Ishikawa (cell line): Measurements from ENCODE around the gene RNASEL.

ENCODE experiments used
- TAF1 ChIP-seq: IDR thresholded peaks from 2 replicates; pipeline ENCODE4 v1.6.1; 2012; ENCODE audit warnings: low read depth, mild to moderate bottlenecking
- YY1 ChIP-seq: IDR thresholded peaks from 2 replicates; pipeline ENCODE4 v1.6.1; 2012; ENCODE audit warnings: low read depth
- TF ChIP-seq, protein P1 (sequence below): IDR thresholded peaks from 2 replicates; pipeline ENCODE4 v1.6.1; 2012
- TF ChIP-seq, protein P2 (sequence below): IDR thresholded peaks from 2 replicates; pipeline ENCODE4 v1.6.1; 2012; ENCODE audit warnings: low read depth, mild to moderate bottlenecking

DNA sequence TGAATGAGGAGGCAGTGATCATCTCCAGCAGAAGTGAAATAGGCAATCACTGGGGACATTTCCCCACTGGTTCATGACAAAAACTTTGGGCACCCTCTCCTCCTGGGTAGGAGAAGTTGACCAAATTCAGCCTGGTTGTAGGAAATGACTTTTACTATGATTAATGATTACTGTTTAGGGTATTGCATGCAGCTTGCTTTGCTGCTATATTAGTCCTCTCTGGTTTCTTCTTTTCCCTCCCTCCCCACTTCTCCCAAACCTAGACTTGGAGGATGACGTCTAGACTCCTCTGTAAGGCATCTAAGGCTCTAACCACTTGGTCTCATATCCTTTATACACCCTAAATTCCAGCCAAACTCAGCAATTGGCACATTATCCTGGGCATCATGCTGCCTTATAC lies 18.5 kb upstream of the RNASEL start:
- no peak for TF ChIP-seq YY1
- TF ChIP-seq, protein P1, sequence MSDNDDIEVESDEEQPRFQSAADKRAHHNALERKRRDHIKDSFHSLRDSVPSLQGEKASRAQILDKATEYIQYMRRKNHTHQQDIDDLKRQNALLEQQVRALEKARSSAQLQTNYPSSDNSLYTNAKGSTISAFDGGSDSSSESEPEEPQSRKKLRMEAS = no peak
- TF ChIP-seq TAF1 = no peak
- TF ChIP-seq, protein P2, sequence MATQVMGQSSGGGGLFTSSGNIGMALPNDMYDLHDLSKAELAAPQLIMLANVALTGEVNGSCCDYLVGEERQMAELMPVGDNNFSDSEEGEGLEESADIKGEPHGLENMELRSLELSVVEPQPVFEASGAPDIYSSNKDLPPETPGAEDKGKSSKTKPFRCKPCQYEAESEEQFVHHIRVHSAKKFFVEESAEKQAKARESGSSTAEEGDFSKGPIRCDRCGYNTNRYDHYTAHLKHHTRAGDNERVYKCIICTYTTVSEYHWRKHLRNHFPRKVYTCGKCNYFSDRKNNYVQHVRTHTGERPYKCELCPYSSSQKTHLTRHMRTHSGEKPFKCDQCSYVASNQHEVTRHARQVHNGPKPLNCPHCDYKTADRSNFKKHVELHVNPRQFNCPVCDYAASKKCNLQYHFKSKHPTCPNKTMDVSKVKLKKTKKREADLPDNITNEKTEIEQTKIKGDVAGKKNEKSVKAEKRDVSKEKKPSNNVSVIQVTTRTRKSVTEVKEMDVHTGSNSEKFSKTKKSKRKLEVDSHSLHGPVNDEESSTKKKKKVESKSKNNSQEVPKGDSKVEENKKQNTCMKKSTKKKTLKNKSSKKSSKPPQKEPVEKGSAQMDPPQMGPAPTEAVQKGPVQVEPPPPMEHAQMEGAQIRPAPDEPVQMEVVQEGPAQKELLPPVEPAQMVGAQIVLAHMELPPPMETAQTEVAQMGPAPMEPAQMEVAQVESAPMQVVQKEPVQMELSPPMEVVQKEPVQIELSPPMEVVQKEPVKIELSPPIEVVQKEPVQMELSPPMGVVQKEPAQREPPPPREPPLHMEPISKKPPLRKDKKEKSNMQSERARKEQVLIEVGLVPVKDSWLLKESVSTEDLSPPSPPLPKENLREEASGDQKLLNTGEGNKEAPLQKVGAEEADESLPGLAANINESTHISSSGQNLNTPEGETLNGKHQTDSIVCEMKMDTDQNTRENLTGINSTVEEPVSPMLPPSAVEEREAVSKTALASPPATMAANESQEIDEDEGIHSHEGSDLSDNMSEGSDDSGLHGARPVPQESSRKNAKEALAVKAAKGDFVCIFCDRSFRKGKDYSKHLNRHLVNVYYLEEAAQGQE = no peak
